ENCODE results near the gene CELF3. TPM values are rescaled to one million over a fixed set of nuclear protein-coding genes. Genes with fewer than 3 reads are reported as not detected.
"Not testable (repeated sequence)": the region's sequence is repeated elsewhere in the genome, so short reads cannot be mapped to it uniquely, and the experiment has no call there.

CELF3 gene
- polyA plus RNA-seq, 6 donors from 2014 or later: not detected

DNA sequence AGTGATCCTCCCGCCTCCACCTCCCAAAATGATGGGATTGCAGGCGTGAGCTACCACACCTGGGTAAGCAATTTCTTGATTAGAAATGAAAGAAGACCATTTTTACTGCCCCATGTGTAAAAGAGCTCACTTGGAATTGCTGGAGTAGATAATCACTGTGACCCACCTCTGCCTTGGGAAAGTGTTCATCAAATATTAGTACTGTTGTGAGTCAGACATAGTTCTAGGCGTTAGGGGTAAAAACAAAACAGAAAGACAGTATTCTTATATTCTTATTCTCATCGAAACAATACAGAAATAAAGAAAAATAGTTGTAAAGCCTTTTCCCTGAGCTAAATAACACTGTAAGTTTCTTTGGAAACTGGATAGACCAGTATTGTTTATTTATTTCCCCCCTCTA lies 36.2 kb downstream of the CELF3 start:
- Mint-ChIP-seq H3K9me3 (no peaks in the 10 kb centered on the region), H3K27me3 (no peaks in the 10 kb centered on the region), H3K36me3 (peaks cover 0 to 14% of the 10 kb centered on the region in 2 donors), H3K4me1 (peaks cover 0 to 5% (median 4%) of the 10 kb centered on the region in 3 donors), H3K4me3 (no peak overlapping the region), H3K27ac (peak overlapping the region in 1 of 6 donors; percentile 74)
- ATAC-seq (ENCODE audit: low read depth in 2 of 2): no peak
- DNase-seq: no peak

DNA sequence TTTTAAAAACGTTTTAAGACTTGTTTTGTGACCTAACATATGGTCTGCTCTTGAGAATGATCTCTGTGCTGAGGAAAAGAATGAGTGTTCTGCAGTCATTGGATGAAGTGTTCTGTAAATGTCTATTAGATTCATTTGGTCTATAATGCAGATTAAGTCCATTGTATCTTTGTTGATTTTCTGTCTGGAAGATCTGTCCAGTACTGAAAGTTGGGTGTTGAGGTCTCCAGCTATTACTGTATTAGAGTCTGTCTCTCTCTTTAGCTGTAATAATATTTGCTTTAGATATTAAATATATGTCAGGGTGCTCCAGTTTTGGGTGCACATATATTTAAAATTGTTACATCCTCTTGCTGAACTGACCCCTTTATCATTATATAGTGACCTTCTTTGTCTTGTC lies 43.2 kb downstream of the CELF3 start:
- no peaks in the 10 kb centered on the region for H3K27me3 Mint-ChIP-seq
- peak overlapping the region in 1 of 6 donors; percentile 1 for H3K27ac Mint-ChIP-seq
- DNase-seq (no peak), ATAC-seq (ENCODE audit: low read depth in 2 of 2) (no peak)
- no peaks in the 10 kb centered on the region for H3K4me1 Mint-ChIP-seq
- peaks cover 0 to 6% (median 0%) of the 10 kb centered on the region in 7 donors for H3K9me3 Mint-ChIP-seq
- peaks cover 35 to 36% of the 10 kb centered on the region in 2 donors for H3K36me3 Mint-ChIP-seq
- no peak overlapping the region for H3K4me3 Mint-ChIP-seq

DNA sequence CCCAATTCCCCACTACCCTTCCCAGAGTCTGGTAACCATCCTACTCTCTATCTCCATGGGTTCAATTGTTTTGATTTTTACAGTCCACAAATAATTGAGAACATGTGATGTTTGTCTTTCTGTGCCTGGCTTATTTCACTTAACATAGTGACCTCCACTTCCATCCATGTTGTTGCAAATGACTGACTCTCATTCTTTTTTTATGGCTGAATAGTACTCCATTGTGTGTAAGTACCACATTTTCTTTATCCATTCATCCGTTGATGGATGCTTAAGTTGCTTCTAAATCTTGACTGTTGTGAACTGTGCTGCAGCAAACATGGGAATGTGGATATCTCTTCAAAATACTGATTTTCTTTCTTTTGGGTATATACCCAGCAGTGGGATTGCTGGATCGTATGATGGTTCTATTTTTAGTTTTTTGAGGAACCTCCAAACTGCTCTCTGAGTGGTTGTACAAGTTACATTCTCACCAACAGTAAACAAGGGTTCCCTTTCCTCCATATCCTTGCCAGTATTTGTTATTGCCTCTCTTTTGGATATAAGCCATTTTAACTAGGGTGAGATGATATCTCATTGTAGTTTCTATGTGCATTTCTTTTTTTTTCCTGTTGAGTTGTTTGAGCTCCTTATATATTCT lies 46.4 kb downstream of the CELF3 start:
- H3K9me3 Mint-ChIP-seq; ATAC-seq (ENCODE audit: low read depth in 2 of 2); H3K4me3 Mint-ChIP-seq; H3K4me1 Mint-ChIP-seq; DNase-seq; H3K27me3 Mint-ChIP-seq: not testable (repeated sequence)
- Mint-ChIP-seq H3K36me3 (peaks cover 35 to 36% of the 10 kb centered on the region in 2 donors), H3K27ac (peak overlapping the region in 3 of 6 donors; percentile 38 to 75 (median 53))

DNA sequence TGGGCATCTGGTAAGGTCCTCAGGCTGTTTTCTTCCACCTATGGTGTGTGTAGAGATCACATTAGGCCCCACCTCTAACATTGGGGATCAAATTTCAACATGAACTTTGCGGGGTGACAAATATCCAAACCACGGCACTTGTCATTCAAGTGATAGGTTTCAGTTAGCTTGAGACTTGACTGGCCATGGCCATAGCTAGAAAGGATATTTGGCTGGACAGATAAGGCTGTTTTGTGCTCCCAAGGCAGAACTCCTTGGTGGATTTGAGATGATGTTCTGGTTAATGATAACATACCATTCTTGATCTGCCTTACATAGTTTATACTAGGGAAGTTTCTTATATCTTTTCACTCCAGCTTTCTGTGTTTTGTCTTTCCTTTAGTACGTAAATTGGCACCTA lies 48.5 kb downstream of the CELF3 start:
- H3K36me3 Mint-ChIP-seq: peaks cover 17 to 32% of the 10 kb centered on the region in 2 donors
- H3K9me3 Mint-ChIP-seq: peaks cover 0 to 6% (median 0%) of the 10 kb centered on the region in 7 donors
- no peaks in the 10 kb centered on the region for H3K4me1 Mint-ChIP-seq
- no peak for DNase-seq
- H3K4me3 Mint-ChIP-seq: no peak overlapping the region
- H3K27ac Mint-ChIP-seq: peak overlapping the region in 1 of 6 donors; percentile 44
- no peaks in the 10 kb centered on the region for H3K27me3 Mint-ChIP-seq
- ATAC-seq (ENCODE audit: low read depth in 2 of 2): no peak

DNA sequence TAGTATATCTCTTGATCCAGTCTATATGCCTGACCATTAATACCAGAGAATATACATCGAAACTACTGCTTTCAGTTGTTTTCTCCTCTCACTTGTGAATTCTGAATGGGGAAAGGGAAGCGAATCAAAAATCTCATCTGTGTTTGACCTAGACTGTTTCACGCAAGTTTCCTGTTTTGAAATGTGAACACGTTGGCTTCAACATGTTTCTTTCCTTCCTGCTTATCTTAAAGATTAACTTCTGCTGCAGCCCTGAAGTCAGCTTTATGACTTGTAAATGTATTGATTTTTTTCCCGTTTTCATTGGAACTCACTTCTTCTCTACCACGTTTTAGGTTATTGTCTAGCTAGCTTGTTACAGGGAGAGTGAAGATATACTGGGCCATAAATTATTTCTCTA lies 54.9 kb downstream of the CELF3 start:
- Mint-ChIP-seq H3K4me3 (peak overlapping the region in 1 of 8 donors; percentile 45), H3K27ac (peak overlapping the region in 3 of 6 donors; percentile 17 to 51 (median 28)), H3K36me3 (peaks cover 20 to 24% of the 10 kb centered on the region in 2 donors), H3K4me1 (peaks cover 0 to 5% (median 0%) of the 10 kb centered on the region in 3 donors), H3K27me3 (no peaks in the 10 kb centered on the region), H3K9me3 (no peaks in the 10 kb centered on the region)
- ATAC-seq (ENCODE audit: low read depth in 2 of 2) (no peak), DNase-seq (no peak)

DNA sequence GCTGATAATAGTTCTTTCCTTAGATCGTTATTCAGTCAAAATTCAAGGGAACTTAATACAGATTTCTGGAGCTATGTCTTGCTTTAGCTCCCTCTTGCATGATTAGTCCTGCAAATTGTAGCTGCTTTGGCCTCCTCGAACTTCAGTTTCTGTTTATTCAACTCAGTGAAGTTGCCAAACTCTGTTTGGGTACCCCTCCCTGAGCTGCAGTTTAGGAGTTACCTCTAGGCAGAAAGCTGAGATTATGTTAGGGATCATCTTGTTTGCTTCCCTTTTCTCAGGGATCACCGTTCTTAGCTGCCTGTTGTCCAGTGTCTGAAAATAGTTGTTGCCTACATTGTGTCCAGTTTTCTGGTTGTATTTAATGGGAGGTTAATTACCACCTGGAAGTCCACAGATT lies 61.2 kb downstream of the CELF3 start:
- no peak overlapping the region for H3K27ac Mint-ChIP-seq

DNA sequence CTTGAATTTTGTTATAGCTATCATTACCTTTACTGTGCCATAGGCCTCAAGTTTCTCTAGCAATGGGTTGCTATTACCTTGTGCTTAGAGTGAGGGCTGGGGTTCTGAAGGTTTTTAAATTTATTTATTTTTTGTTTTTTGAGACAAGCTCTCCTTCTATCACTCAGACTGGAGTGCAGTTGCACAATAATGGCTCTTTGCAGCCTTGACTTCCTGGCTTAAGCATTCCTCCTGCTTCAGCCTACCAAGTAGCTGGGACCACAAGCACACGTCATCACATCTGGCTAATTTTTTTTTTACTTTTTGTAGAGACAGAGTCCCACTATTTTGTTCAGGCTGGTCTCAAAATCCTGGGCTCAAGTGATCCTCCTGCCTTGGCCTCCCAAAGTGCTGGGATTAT lies 63.2 kb downstream of the CELF3 start:
- no peak for DNase-seq
- Mint-ChIP-seq H3K36me3 (peaks cover 8 to 16% of the 10 kb centered on the region in 2 donors), H3K4me3 (no peak overlapping the region), H3K27me3 (no peaks in the 10 kb centered on the region), H3K4me1 (peaks cover 7 to 16% (median 12%) of the 10 kb centered on the region in 3 donors), H3K9me3 (peaks cover 0 to 2% (median 0%) of the 10 kb centered on the region in 7 donors), H3K27ac (no peak overlapping the region)
- ATAC-seq (ENCODE audit: low read depth in 2 of 2): no peak

More for the DNA sequence above, 61.2 kb downstream of the CELF3 start:
- ATAC-seq (ENCODE audit: low read depth in 2 of 2): no peak
- H3K36me3 Mint-ChIP-seq: peaks cover 10 to 22% of the 10 kb centered on the region in 2 donors
- no peak overlapping the region for H3K4me3 Mint-ChIP-seq
- no peaks in the 10 kb centered on the region for H3K27me3 Mint-ChIP-seq
- H3K4me1 Mint-ChIP-seq: peaks cover 7 to 16% (median 12%) of the 10 kb centered on the region in 3 donors
- H3K9me3 Mint-ChIP-seq: peaks cover 0 to 2% (median 0%) of the 10 kb centered on the region in 7 donors
- DNase-seq: no peak

Other genes with a start within 250 kb of the CELF3 start
- gene CGN, start 205.4 kb downstream of the CELF3 start, polyA plus RNA-seq (ENCODE audit: low read depth in 6 of 6): under 1 TPM in 3 of 6 donors, not detected in 3; 0.07 to 0.43 (median 0.13) TPM
- gene TUFT1, start 176.5 kb downstream of the CELF3 start, polyA plus RNA-seq (ENCODE audit: low read depth in 6 of 6): 1 to 10 TPM in 4 of 6 donors, under 1 TPM in 1, not detected in 1; 0.43 to 1.6 (median 1.1) TPM
- gene SNX27, start 104.8 kb downstream of the CELF3 start, polyA plus RNA-seq (ENCODE audit: low read depth in 6 of 6): 10 to 100 TPM in 5 of 6 donors, 1 to 10 TPM in 1; 4.2 to 17.2 (median 13.1) TPM
- not detected for gene RIIAD1, start 4.7 kb upstream of the CELF3 start, polyA plus RNA-seq (ENCODE audit: low read depth in 6 of 6)
- 100 to 1,000 TPM; 126 to 160 (median 142) TPM for gene MRPL9, start 46.7 kb upstream of the CELF3 start, polyA plus RNA-seq (ENCODE audit: low read depth in 6 of 6)
- gene TDRKH, start 73.7 kb upstream of the CELF3 start, polyA plus RNA-seq (ENCODE audit: low read depth in 6 of 6): 1 to 10 TPM; 3.9 to 9.2 (median 6.9) TPM
- not detected for gene LINGO4, start 88.6 kb upstream of the CELF3 start, polyA plus RNA-seq (ENCODE audit: low read depth in 6 of 6)
- under 1 TPM in 1 of 6 donors, not detected in 5; 0.08 TPM for gene RORC, start 115.0 kb upstream of the CELF3 start, polyA plus RNA-seq (ENCODE audit: low read depth in 6 of 6)
- gene C2CD4D, start 123.0 kb upstream of the CELF3 start, polyA plus RNA-seq (ENCODE audit: low read depth in 6 of 6): under 1 TPM in 3 of 6 donors, not detected in 3; 0.16 to 0.27 (median 0.22) TPM
- gene THEM5, start 136.9 kb upstream of the CELF3 start, polyA plus RNA-seq (ENCODE audit: low read depth in 6 of 6): not detected
- 10 to 100 TPM in 2 of 6 donors, 1 to 10 TPM in 4; 6.6 to 11.9 (median 8.1) TPM for gene THEM4, start 192.7 kb upstream of the CELF3 start, polyA plus RNA-seq (ENCODE audit: low read depth in 6 of 6)